Neural progenitor cell (in vitro differentiated cells): ENCODE results near the gene ZNF598. TPM values are rescaled to one million over a fixed set of nuclear protein-coding genes. Genes with fewer than 3 reads are reported as not detected.

Experiments
- DNase-seq: peaks from one replicate; pipeline ENCODE4 v3.0.0-alpha.2; 2016; ENCODE audit warnings: low spot score
- H2AFZ ChIP-seq: fragments of 200-600 bp; sonication (generic); replicated peaks from 2 replicates; pipeline ENCODE4 v1.6.1; 2016; ENCODE audit warnings: antibody characterized with exemption
- H3F3A ChIP-seq: fragments of 200-600 bp; sonication (generic); 2 replicates; pipeline ENCODE4 v1.6.1; 2016; ENCODE audit warnings: antibody characterized with exemption, low read depth
- H3K27ac ChIP-seq: fragments of 200-600 bp; sonication (generic); 2 replicates; pipeline ENCODE4 v1.5.1; 2016; ENCODE audit warnings: mild to moderate bottlenecking
- H3K27me3 ChIP-seq: fragments of 200-600 bp; sonication (generic); 2 replicates; pipeline ENCODE4 v1.6.1; 2016; ENCODE audit warnings: mild to moderate bottlenecking, moderate library complexity
- H3K36me3 ChIP-seq: fragments of 200-600 bp; sonication (generic); 2 replicates; pipeline ENCODE4 v1.5.1; 2016
- H3K4me1 ChIP-seq: fragments of 200-600 bp; sonication (generic); 2 replicates; pipeline ENCODE4 v1.6.1; 2016; ENCODE audit warnings: mixed run types
- H3K4me2 ChIP-seq: fragments of 200-600 bp; sonication (generic); 2 replicates; pipeline ENCODE4 v1.6.1; 2016
- H3K4me3 ChIP-seq: fragments of 200-600 bp; sonication (generic); 2 replicates; pipeline ENCODE4 v1.5.1; 2016
- H3K79me2 ChIP-seq: fragments of 200-600 bp; sonication (generic); 2 replicates; pipeline ENCODE4 v1.6.1; 2016; ENCODE audit warnings: low read depth
- H3K9ac ChIP-seq: fragments of 200-600 bp; sonication (generic); 2 replicates; pipeline ENCODE4 v1.6.1; 2016
- H3K9me3 ChIP-seq: fragments of 200-600 bp; sonication (generic); 2 replicates; pipeline ENCODE4 v1.5.1; 2016; ENCODE audit warnings: low read depth
- H4K20me1 ChIP-seq: fragments of 200-600 bp; sonication (generic); 2 replicates; pipeline ENCODE4 v1.6.1; 2016; ENCODE audit warnings: low read depth
- H3K27ac Mint-ChIP-seq: 3 replicates; pipeline ENCODE4 v1.8.0; 2021; ENCODE audit warnings: mixed read lengths
- H3K27me3 Mint-ChIP-seq: 2 replicates; pipeline ENCODE4 v1.8.0; 2022; ENCODE audit warnings: low read depth, mild to moderate bottlenecking, inconsistent platforms, moderate library complexity, mixed read lengths; ENCODE audit not compliant: insufficient read depth
- H3K36me3 Mint-ChIP-seq: 3 replicates; pipeline ENCODE4 v1.8.0; 2021; ENCODE audit warnings: mixed read lengths
- H3K4me1 Mint-ChIP-seq: 3 replicates; pipeline ENCODE4 v1.8.0; 2021; ENCODE audit warnings: mixed read lengths
- H3K4me3 Mint-ChIP-seq: 3 replicates; pipeline ENCODE4 v1.8.0; 2021; ENCODE audit warnings: mild to moderate bottlenecking, moderate library complexity, mixed read lengths
- H3K9me3 Mint-ChIP-seq: 3 replicates; pipeline ENCODE4 v1.8.0; 2020; ENCODE audit warnings: mixed read lengths
- CTCF ChIP-seq: fragments of 200-600 bp; sonication (generic); IDR thresholded peaks from 2 replicates; pipeline ENCODE4 v1.5.1; 2017; ENCODE audit warnings: antibody characterized with exemption, mild to moderate bottlenecking
- EZH2 ChIP-seq: fragments of 200-600 bp; sonication (generic); IDR thresholded peaks from 2 replicates; pipeline ENCODE4 v1.6.1; 2017; ENCODE audit warnings: antibody characterized with exemption, mild to moderate bottlenecking, moderate library complexity
- EZH2phosphoT487 ChIP-seq: fragments of 200-600 bp; sonication (generic); IDR thresholded peaks from 2 replicates; pipeline ENCODE4 v1.6.1; 2017; ENCODE audit warnings: antibody characterized with exemption
- total RNA-seq: library from RNA; depleted of rRNA; stranded (reverse); fragments of >200 nt; gene quantifications from 2 replicates; pipeline ENCODE4 v1.2.3, GENCODE V29; 2015; ENCODE audit warnings: low replicate concordance

The ZNF598 gene
- total RNA-seq, 1 donor from 2014 or later = 12.7 TPM

- Mint-ChIP-seq H3K4me3 (no peak overlapping the region), H3K36me3 (no peaks in the 10 kb centered on the region), H3K27me3 (peaks cover 2% of the 10 kb centered on the region), H3K4me1 (peaks cover 4% of the 10 kb centered on the region), H3K27ac (no peak overlapping the region), H3K9me3 (no peaks in the 10 kb centered on the region)
- H3K4me1 ChIP-seq = peaks cover 6% of the 10 kb centered on the region
- no peaks in the 10 kb centered on the region for H3F3A ChIP-seq
- DNase-seq = peak; percentile 38
- H2AFZ ChIP-seq = no peak overlapping the region
- H4K20me1 ChIP-seq = peaks cover 1% of the 10 kb centered on the region
- H3K4me2 ChIP-seq = no peak overlapping the region
- H3K4me3 ChIP-seq = no peak overlapping the region
- H3K27ac ChIP-seq = no peak overlapping the region
- H3K79me2 ChIP-seq = no peaks in the 10 kb centered on the region
- no peak overlapping the region for H3K9ac ChIP-seq
- no peaks in the 10 kb centered on the region for H3K36me3 ChIP-seq
- no peak for TF ChIP-seq EZH2
- no peak for TF ChIP-seq EZH2phosphoT487
- no peak for TF ChIP-seq CTCF
- H3K27me3 ChIP-seq = peaks cover 5% of the 10 kb centered on the region
- H3K9me3 ChIP-seq = no peaks in the 10 kb centered on the region
Observed at GRCh38 chr16:2033057-2033908, 23.7 kb upstream of the ZNF598 start.

- Histone ChIP-seq H3K4me3 (no peak overlapping the region), H3K27me3 (peaks cover 13% of the 10 kb centered on the region), H4K20me1 (peaks cover 5% of the 10 kb centered on the region), H3K27ac (no peak overlapping the region), H3K36me3 (no peaks in the 10 kb centered on the region), H3K9ac (no peak overlapping the region), H3F3A (no peaks in the 10 kb centered on the region), H3K9me3 (no peaks in the 10 kb centered on the region), H3K4me1 (peaks cover 7% of the 10 kb centered on the region), H2AFZ (no peak overlapping the region), H3K79me2 (no peaks in the 10 kb centered on the region), H3K4me2 (no peak overlapping the region)
- no peak overlapping the region for H3K27ac Mint-ChIP-seq
- H3K27me3 Mint-ChIP-seq = peaks cover 4% of the 10 kb centered on the region
- TF ChIP-seq EZH2phosphoT487 (no peak), EZH2 (no peak), CTCF (no peak)
- H3K4me1 Mint-ChIP-seq = peaks cover 6% of the 10 kb centered on the region
- H3K36me3 Mint-ChIP-seq = no peaks in the 10 kb centered on the region
- peak overlapping the region; percentile 22 for H3K4me3 Mint-ChIP-seq
- no peaks in the 10 kb centered on the region for H3K9me3 Mint-ChIP-seq
- DNase-seq = no peak
Observed at GRCh38 chr16:2032285-2033056, 22.9 kb upstream of the ZNF598 start.

- Mint-ChIP-seq H3K4me3 (no peak overlapping the region), H3K36me3 (no peaks in the 10 kb centered on the region), H3K27ac (no peak overlapping the region), H3K9me3 (no peaks in the 10 kb centered on the region), H3K4me1 (peaks cover 8% of the 10 kb centered on the region), H3K27me3 (peaks cover 2% of the 10 kb centered on the region)
- H3K27me3 ChIP-seq = peaks cover 27% of the 10 kb centered on the region
- TF ChIP-seq EZH2 (no peak), EZH2phosphoT487 (no peak), CTCF (no peak)
- H3K36me3 ChIP-seq = no peaks in the 10 kb centered on the region
- H3K9me3 ChIP-seq = no peaks in the 10 kb centered on the region
- peaks cover 5% of the 10 kb centered on the region for H4K20me1 ChIP-seq
- peaks cover 12% of the 10 kb centered on the region for H3K4me1 ChIP-seq
- no peak for DNase-seq
- H3K4me3 ChIP-seq = no peak overlapping the region
- no peak overlapping the region for H3K9ac ChIP-seq
- peaks cover 3% of the 10 kb centered on the region for H3F3A ChIP-seq
- H2AFZ ChIP-seq = no peak overlapping the region
- no peaks in the 10 kb centered on the region for H3K79me2 ChIP-seq
- H3K4me2 ChIP-seq = no peak overlapping the region
- H3K27ac ChIP-seq = no peak overlapping the region
Observed at GRCh38 chr16:2031081-2031577, 21.5 kb upstream of the ZNF598 start.
